Measurements from ENCODE around the gene MS4A8.
"Not testable (repeated sequence)": the region's sequence is repeated elsewhere in the genome, so short reads cannot be mapped to it uniquely, and the experiment has no call there.

MS4A8 gene

DNA sequence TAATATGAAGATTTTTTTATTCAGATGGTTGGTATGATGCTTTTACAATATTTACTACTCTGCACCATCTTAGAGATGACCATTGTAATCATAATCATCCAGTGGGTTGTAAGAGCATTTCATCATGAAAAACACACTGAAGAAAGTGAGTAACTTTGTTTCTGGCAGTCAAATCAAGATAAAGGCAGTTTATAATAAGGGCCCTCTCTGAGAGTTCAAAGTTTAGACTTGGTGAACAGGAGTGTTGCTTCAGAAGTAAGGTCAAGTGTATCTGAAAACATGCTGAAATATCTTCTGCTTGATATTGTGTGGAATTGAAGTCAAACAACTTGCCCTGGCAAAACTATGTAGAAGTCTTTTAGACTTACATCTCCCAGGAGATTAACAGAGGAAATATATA lies 19.5 kb upstream of the MS4A8 start:
- Histone ChIP-seq H3K9ac (no peak overlapping the region), H3K27ac (no peak overlapping the region), H3K9me3 (ENCODE audit: control insufficient read depth, low read length) (no peaks in the 10 kb centered on the region), H2AFZ (no peak overlapping the region), H3K4me1 (no peaks in the 10 kb centered on the region), H3K36me3 (ENCODE audit: control insufficient read depth, insufficient read depth, low read length) (no peaks in the 10 kb centered on the region), H3K4me2 (ENCODE audit: low read length) (no peak overlapping the region), H3K27me3 (ENCODE audit: control insufficient read depth, insufficient read depth, low read length) (no peaks in the 10 kb centered on the region), H3K79me2 (no peaks in the 10 kb centered on the region), H3K4me3 (ENCODE audit: low read depth, low read length) (no peak overlapping the region)
- TF ChIP-seq, protein P1, sequence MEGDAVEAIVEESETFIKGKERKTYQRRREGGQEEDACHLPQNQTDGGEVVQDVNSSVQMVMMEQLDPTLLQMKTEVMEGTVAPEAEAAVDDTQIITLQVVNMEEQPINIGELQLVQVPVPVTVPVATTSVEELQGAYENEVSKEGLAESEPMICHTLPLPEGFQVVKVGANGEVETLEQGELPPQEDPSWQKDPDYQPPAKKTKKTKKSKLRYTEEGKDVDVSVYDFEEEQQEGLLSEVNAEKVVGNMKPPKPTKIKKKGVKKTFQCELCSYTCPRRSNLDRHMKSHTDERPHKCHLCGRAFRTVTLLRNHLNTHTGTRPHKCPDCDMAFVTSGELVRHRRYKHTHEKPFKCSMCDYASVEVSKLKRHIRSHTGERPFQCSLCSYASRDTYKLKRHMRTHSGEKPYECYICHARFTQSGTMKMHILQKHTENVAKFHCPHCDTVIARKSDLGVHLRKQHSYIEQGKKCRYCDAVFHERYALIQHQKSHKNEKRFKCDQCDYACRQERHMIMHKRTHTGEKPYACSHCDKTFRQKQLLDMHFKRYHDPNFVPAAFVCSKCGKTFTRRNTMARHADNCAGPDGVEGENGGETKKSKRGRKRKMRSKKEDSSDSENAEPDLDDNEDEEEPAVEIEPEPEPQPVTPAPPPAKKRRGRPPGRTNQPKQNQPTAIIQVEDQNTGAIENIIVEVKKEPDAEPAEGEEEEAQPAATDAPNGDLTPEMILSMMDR (IDR thresholded peaks at IDR 0.05) = no peak

DNA sequence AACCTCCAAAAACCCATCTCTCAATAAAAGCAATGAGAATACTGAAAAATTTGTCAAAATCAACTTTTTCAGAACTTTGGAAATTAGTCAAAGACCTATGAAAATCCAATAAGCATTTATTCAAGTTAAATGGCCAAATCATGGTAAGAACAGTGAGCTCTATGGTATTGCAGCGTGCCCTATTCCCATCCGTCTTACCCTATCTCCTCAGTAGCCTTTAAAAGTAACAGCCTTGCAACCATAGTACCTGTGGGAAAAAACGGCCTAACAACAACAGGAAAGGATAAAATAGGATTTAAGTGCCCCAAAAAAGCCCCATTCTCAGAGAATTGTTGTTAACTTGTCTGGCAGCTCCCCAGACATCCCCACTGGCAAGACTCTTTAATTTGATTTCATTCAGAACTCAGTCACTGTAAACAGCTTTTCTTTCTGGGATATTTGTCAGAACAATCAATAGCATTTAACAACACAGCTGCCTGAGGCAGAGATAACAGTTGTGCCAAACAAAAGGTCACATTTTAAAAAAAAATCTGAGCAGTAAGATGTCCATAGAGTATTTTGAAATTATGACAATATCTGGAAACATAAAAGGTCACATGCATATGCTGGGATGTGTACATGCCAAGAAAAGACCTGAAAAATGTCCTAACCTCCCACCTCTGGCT lies 18.8 kb upstream of the MS4A8 start:
- Histone ChIP-seq H3K27me3 (ENCODE audit: control insufficient read depth, insufficient read depth, low read length) (no peaks in the 10 kb centered on the region), H3K4me2 (ENCODE audit: low read length) (no peak overlapping the region), H3K9ac (no peak overlapping the region), H3K27ac (no peak overlapping the region), H2AFZ (no peak overlapping the region), H3K79me2 (no peaks in the 10 kb centered on the region), H3K9me3 (ENCODE audit: control insufficient read depth, low read length) (no peaks in the 10 kb centered on the region), H3K4me3 (ENCODE audit: low read depth, low read length) (no peak overlapping the region), H3K4me1 (no peaks in the 10 kb centered on the region), H3K36me3 (ENCODE audit: control insufficient read depth, insufficient read depth, low read length) (no peaks in the 10 kb centered on the region)
- TF ChIP-seq, protein P1 (IDR thresholded peaks at IDR 0.05) = no peak

DNA sequence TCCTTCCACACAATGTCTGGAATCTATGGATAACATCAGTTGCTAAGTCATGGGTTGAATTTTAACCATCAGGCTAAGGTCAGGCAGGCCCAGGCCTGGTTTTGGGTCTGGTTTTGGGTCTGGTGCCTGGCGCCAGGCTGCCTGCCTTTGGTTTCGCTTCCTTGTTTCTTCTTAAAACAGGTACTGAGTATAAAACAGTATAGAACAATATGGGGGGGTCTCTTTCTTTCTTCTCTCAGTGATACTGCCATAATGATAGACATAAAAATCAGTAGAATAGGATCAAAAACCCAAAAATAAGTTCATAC lies 14.9 kb upstream of the MS4A8 start:
- not testable (repeated sequence) for H3K4me2 ChIP-seq (ENCODE audit: low read length); H3K9ac ChIP-seq; H3K4me1 ChIP-seq

DNA sequence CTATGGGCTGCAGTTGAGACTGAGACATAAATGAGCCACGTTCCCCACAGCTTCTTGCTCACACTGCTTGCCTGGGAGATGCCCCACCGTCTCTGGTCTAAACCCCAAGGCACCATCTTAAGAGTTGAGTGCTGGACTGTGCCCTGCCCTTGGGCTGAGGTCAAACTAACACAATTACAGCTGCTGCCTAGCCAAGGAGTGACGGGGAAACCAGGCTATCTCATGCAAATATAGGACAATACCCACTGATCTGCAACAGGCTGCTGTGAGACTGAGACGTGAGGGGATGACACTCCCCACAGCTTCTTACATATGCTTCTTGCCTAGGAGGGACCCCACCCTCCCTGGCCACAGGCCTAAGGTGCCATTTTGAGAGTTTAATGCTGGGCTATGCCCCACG lies 7.8 kb upstream of the MS4A8 start:
- Histone ChIP-seq H3K4me2 (ENCODE audit: low read length) (no peak overlapping the region), H3K79me2 (no peaks in the 10 kb centered on the region), H2AFZ (no peak overlapping the region), H3K4me3 (ENCODE audit: low read depth, low read length) (no peak overlapping the region), H3K4me1 (no peaks in the 10 kb centered on the region), H3K36me3 (ENCODE audit: control insufficient read depth, insufficient read depth, low read length) (no peaks in the 10 kb centered on the region), H3K27ac (no peak overlapping the region), H3K9ac (no peak overlapping the region), H3K27me3 (ENCODE audit: control insufficient read depth, insufficient read depth, low read length) (no peaks in the 10 kb centered on the region), H3K9me3 (ENCODE audit: control insufficient read depth, low read length) (no peaks in the 10 kb centered on the region)
- TF ChIP-seq, protein P1 (IDR thresholded peaks at IDR 0.05) = no peak

More for the DNA sequence above, 14.9 kb upstream of the MS4A8 start:
- H3K36me3 ChIP-seq (ENCODE audit: control insufficient read depth, insufficient read depth, low read length); H3K27me3 ChIP-seq (ENCODE audit: control insufficient read depth, insufficient read depth, low read length); H2AFZ ChIP-seq; H3K27ac ChIP-seq; H3K79me2 ChIP-seq; H3K4me3 ChIP-seq (ENCODE audit: low read depth, low read length); H3K9me3 ChIP-seq (ENCODE audit: control insufficient read depth, low read length): not testable (repeated sequence)

DNA sequence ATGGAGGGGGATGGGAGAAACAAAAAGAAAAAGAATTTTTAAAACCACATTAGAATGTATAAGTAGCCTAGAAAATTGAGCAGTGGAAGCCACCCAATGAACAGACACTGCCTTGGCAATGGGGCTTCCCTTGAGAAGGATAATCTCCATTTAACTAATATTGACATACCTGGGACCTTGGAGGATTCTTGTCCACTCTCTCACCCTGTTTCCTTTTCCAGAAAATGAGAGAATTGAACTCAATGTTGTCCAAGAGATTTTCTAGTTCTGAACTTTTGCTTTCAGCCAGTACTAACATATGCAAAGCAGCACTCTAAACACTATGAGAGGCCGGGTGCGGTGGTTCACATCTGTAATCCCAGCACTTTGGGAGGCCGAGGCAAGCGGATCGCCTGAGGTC lies 524 bp downstream of the MS4A8 start:
- TF ChIP-seq, protein P1 (IDR thresholded peaks at IDR 0.05) = no peak
- peaks cover 4% of the 10 kb centered on the region for H3K4me1 ChIP-seq
- no peak overlapping the region for H3K4me3 ChIP-seq (ENCODE audit: low read depth, low read length)
- no peak overlapping the region for H3K27ac ChIP-seq
- no peaks in the 10 kb centered on the region for H3K36me3 ChIP-seq (ENCODE audit: control insufficient read depth, insufficient read depth, low read length)
- no peak overlapping the region for H2AFZ ChIP-seq
- H3K9ac ChIP-seq = no peak overlapping the region
- H3K27me3 ChIP-seq (ENCODE audit: control insufficient read depth, insufficient read depth, low read length) = no peaks in the 10 kb centered on the region
- no peaks in the 10 kb centered on the region for H3K79me2 ChIP-seq
- H3K4me2 ChIP-seq (ENCODE audit: low read length) = no peak overlapping the region
- H3K9me3 ChIP-seq (ENCODE audit: control insufficient read depth, low read length) = no peaks in the 10 kb centered on the region
